RWPE1 (cell line): ENCODE results near the gene ALDH1A3.
"Not testable (repeated sequence)": the region's sequence is repeated elsewhere in the genome, so short reads cannot be mapped to it uniquely, and the experiment has no call there.

Experiments
- CTCF ChIA-PET: fragments of 350-600 bp; sonication (Branson Sonifier 250); formaldehyde crosslinking; extraction: SDS; loops from one replicate; lab custom pipeline; 2021; lab: Yijun Ruan, JAX
- POLR2A ChIA-PET: fragments of 400-600 bp; formaldehyde crosslinking; extraction: SDS; loops from one replicate; lab custom pipeline; 2020; ENCODE audit warnings: antibody characterized with exemption; ENCODE audit not compliant: low non-redundant PET; lab: Yijun Ruan, JAX
- DNase-seq: peaks from one replicate; pipeline ENCODE4 v3.0.0; 2012; ENCODE audit warnings: low spot score
- H3K27ac ChIP-seq: fragments of 450-650 bp; 2 replicates; pipeline ENCODE4 v1.5.1; 2017
- CTCF ChIP-seq: fragments of 450-650 bp; conservative IDR thresholded peaks from 2 replicates; pipeline ENCODE4 v1.5.1; 2017; ENCODE audit warnings: low read depth, mild to moderate bottlenecking

ALDH1A3 gene

GRCh38 chr15:100849021-100849854, 30.4 kb upstream of the ALDH1A3 start:
- TF ChIP-seq CTCF = peak; percentile 62
- ChIA-PET POLR2A (no interaction called here), CTCF (interaction anchor here (0.6 kb wide), 5 partner anchors 24 to 207 kb away, joined by 4 to 7 read pairs (median 5); no protein-coding TSS in a partner anchor)
- H3K27ac ChIP-seq = peak overlapping the region; percentile 18
- peak; percentile 74 for DNase-seq

GRCh38 chr15:100849855-100850218, 29.8 kb upstream of the ALDH1A3 start:
- DNase-seq = no peak
- CTCF ChIA-PET = interaction anchor here (0.6 kb wide), 1 partner anchor 207 kb away, joined by 7 read pairs; no protein-coding TSS in a partner anchor
- peak overlapping the region; percentile 18 for H3K27ac ChIP-seq

GRCh38 chr15:100851428-100852015, 28.1 kb upstream of the ALDH1A3 start:
- CTCF ChIA-PET = interaction anchor here (0.6 to 0.8 kb wide), 3 partner anchors 21 to 248 kb away, joined by 3 to 5 read pairs (median 3); no protein-coding TSS in a partner anchor
- POLR2A ChIA-PET, H3K27ac ChIP-seq, DNase-seq: not testable (repeated sequence)

More at GRCh38 chr15:100849855-100850218, 29.8 kb upstream of the ALDH1A3 start:
- POLR2A ChIA-PET = interaction anchor here (0.7 kb wide), 1 partner anchor 113 kb away, joined by 4 read pairs; no protein-coding TSS in a partner anchor
- TF ChIP-seq CTCF = peak; percentile 7

GRCh38 chr15:100852630-100853029, 27.0 kb upstream of the ALDH1A3 start:
- no peak for DNase-seq
- no peak overlapping the region for H3K27ac ChIP-seq
- CTCF ChIA-PET = interaction anchor here (1.6 kb wide), 1 partner anchor 21 kb away, joined by 3 read pairs; no protein-coding TSS in a partner anchor
- TF ChIP-seq CTCF = no peak
- POLR2A ChIA-PET = no interaction called here

GRCh38 chr15:100853676-100854440, 25.8 kb upstream of the ALDH1A3 start:
- TF ChIP-seq CTCF = no peak
- no peak for DNase-seq
- ChIA-PET CTCF (interaction anchor here (0.6 to 1.6 kb wide), 2 partner anchors 19 to 235 kb away, joined by 3 read pairs; no protein-coding TSS in a partner anchor), POLR2A (no interaction called here)
- no peak overlapping the region for H3K27ac ChIP-seq

GRCh38 chr15:100856867-100857266, 22.8 kb upstream of the ALDH1A3 start:
- ChIA-PET CTCF (interaction anchor here (0.6 to 0.7 kb wide), 2 partner anchors 16 to 46 kb away, joined by 3 to 4 read pairs; no protein-coding TSS in a partner anchor), POLR2A (no interaction called here)
- no peak for DNase-seq
- no peak overlapping the region for H3K27ac ChIP-seq
- TF ChIP-seq CTCF = no peak
